Astrocyte of the spinal cord (primary cell): ENCODE data around the gene ERC1.

ENCODE experiments used
- DNase-seq: peaks from one replicate; pipeline ENCODE4 v3.0.0; 2011; ENCODE audit warnings: low read depth, low spot score
- H3K4me3 ChIP-seq: 2 replicates; pipeline ENCODE4 v1.5.1; 2011; ENCODE audit warnings: low read depth, mild to moderate bottlenecking, low read length, moderate library complexity
- CTCF ChIP-seq: IDR thresholded peaks from 2 replicates; pipeline ENCODE4 v1.5.1; 2012; ENCODE audit warnings: low read depth, mild to moderate bottlenecking, low read length, inconsistent platforms
- in situ Hi-C: cut with HindIII; loops from 2 replicates; pipeline ENCODE4 v1.10.0; 2017; ENCODE audit warnings: low sequenced_read_pairs

ERC1 gene

DNA sequence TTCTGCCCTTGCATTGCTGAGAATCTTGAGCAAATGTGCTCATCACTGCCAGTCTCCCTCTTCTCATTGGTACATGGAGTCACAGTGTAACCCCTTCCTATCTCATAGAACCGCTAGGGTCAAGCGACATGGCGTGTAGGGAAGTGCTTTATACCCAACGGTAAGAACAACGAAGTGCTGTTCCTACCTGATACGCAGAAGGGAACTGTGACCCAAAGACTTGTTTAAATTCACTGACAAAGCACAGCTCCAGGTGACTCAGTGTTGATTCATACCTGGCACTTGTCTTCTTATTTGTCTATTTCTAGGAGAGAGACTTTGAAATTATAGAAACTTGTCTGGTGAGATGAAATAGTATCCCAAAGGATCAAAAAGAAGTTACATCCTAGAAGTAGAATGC is 549.7 kb downstream of the ERC1 start:
- TF ChIP-seq CTCF = no peak
- no peak overlapping the region for H3K4me3 ChIP-seq
- in situ Hi-C loops = no loop called here
- no peak for DNase-seq

- in situ Hi-C loops = no loop called here
- TF ChIP-seq CTCF = no peak
- no peak overlapping the region for H3K4me3 ChIP-seq
- DNase-seq = no peak
These were observed 551.6 kb downstream of the ERC1 start for GRCh38 chr12:1542599-1542998.

- peak; percentile 40 for TF ChIP-seq CTCF
- no peak overlapping the region for H3K4me3 ChIP-seq
- DNase-seq = no peak
- in situ Hi-C loops = no loop called here
These were observed 554.1 kb downstream of the ERC1 start for GRCh38 chr12:1544996-1545700.
